NB4 (cell line): Measurements from ENCODE around the gene COLQ.

Experiments used
- DNase-seq: peaks from one replicate; pipeline ENCODE4 v3.0.0; 2010; ENCODE audit warnings: low read depth
- H3K4me3 ChIP-seq: one replicate; pipeline ENCODE4 v1.5.1; 2011; ENCODE audit warnings: mild to moderate bottlenecking, low read depth, low read length, moderate library complexity
- CTCF ChIP-seq: IDR thresholded peaks from one replicate; pipeline ENCODE4 v1.5.1; 2012; ENCODE audit warnings: low read depth, low read length
- MAX ChIP-seq: IDR thresholded peaks from 2 replicates; pipeline ENCODE4 v1.6.1; 2011; ENCODE audit warnings: low read depth, low read length
- MYC ChIP-seq: IDR thresholded peaks from 2 replicates; pipeline ENCODE4 v1.6.1; 2011; ENCODE audit warnings: low read depth, low read length
- POLR2A ChIP-seq: IDR thresholded peaks from 2 replicates; pipeline ENCODE4 v1.6.1; 2011; ENCODE audit warnings: mild to moderate bottlenecking; ENCODE audit not compliant: insufficient read length; ENCODE audit errors: extremely low read depth

COLQ gene

GRCh38 chr3:15519096-15519495 is 2.4 kb downstream of the COLQ start:
- TF ChIP-seq POLR2A (no peak), MYC (no peak), CTCF (no peak), MAX (no peak)
- no peak overlapping the region for H3K4me3 ChIP-seq
- no peak for DNase-seq

- DNase-seq = no peak
- TF ChIP-seq CTCF (no peak), POLR2A (no peak), MYC (no peak), MAX (no peak)
Observed at GRCh38 chr3:15514663-15515340, 6.7 kb downstream of the COLQ start.

GRCh38 chr3:15513810-15514662 is 7.5 kb downstream of the COLQ start:
- TF ChIP-seq MAX (no peak), MYC (no peak), CTCF (no peak)
- DNase-seq = no peak
- no peak overlapping the region for H3K4me3 ChIP-seq

More at GRCh38 chr3:15514663-15515340, 6.7 kb downstream of the COLQ start:
- no peak overlapping the region for H3K4me3 ChIP-seq

GRCh38 chr3:15513116-15513515 is 8.4 kb downstream of the COLQ start:
- H3K4me3 ChIP-seq = no peak overlapping the region
- no peak for DNase-seq
- no peak for TF ChIP-seq POLR2A
- TF ChIP-seq CTCF = no peak

- no peak for TF ChIP-seq CTCF
- TF ChIP-seq POLR2A = no peak
- no peak for TF ChIP-seq MAX
- TF ChIP-seq MYC = no peak
- no peak for DNase-seq
- no peak overlapping the region for H3K4me3 ChIP-seq
Observed at GRCh38 chr3:15512166-15512565, 9.3 kb downstream of the COLQ start.

- no peak overlapping the region for H3K4me3 ChIP-seq
- no peak for DNase-seq
- no peak for TF ChIP-seq POLR2A
- TF ChIP-seq CTCF = no peak
- TF ChIP-seq MAX = no peak
- no peak for TF ChIP-seq MYC
Observed at GRCh38 chr3:15511156-15511555, 10.3 kb downstream of the COLQ start.
